Measurements from ENCODE around the gene RFX3.

Gene RFX3

GRCh38 chr9:3511551-3511950 lies 14.2 kb downstream of the RFX3 start:
- no peaks in the 10 kb centered on the region for H3K36me3 ChIP-seq
- TF ChIP-seq CTCF (IDR thresholded peaks at IDR 0.05; ENCODE audit: low read depth, low read length), result no peak
- H3K4me3 ChIP-seq (ENCODE audit: low read depth, low read length), result no peak overlapping the region
- H3K27me3 ChIP-seq (ENCODE audit: insufficient read depth, low read depth, severe bottlenecking), result no peaks in the 10 kb centered on the region
- no peak overlapping the region for H3K27ac ChIP-seq
- H3K9me3 ChIP-seq (ENCODE audit: severe bottlenecking), result no peaks in the 10 kb centered on the region
- no peak for DNase-seq

GRCh38 chr9:3510796-3511195 lies 15.0 kb downstream of the RFX3 start:
- TF ChIP-seq CTCF (IDR thresholded peaks at IDR 0.05; ENCODE audit: low read depth, low read length), result no peak
- Histone ChIP-seq H3K36me3 (no peaks in the 10 kb centered on the region), H3K27ac (no peak overlapping the region)

GRCh38 chr9:3509926-3510325 lies 15.9 kb downstream of the RFX3 start:
- H3K4me3 ChIP-seq (ENCODE audit: low read depth, low read length), result no peak overlapping the region
- no peak for TF ChIP-seq CTCF (IDR thresholded peaks at IDR 0.05; ENCODE audit: low read depth, low read length)
- no peaks in the 10 kb centered on the region for H3K36me3 ChIP-seq
- H3K9me3 ChIP-seq (ENCODE audit: severe bottlenecking), result no peaks in the 10 kb centered on the region
- H3K27me3 ChIP-seq (ENCODE audit: insufficient read depth, low read depth, severe bottlenecking), result no peaks in the 10 kb centered on the region
- DNase-seq, result no peak
- H3K27ac ChIP-seq, result no peak overlapping the region

More at GRCh38 chr9:3510796-3511195, 15.0 kb downstream of the RFX3 start:
- H3K4me3 ChIP-seq (ENCODE audit: low read depth, low read length), result no peak overlapping the region
- no peaks in the 10 kb centered on the region for H3K27me3 ChIP-seq (ENCODE audit: insufficient read depth, low read depth, severe bottlenecking)
- no peak for DNase-seq
- no peaks in the 10 kb centered on the region for H3K9me3 ChIP-seq (ENCODE audit: severe bottlenecking)

GRCh38 chr9:3508521-3509291 lies 17.1 kb downstream of the RFX3 start:
- H3K36me3 ChIP-seq, result no peaks in the 10 kb centered on the region
- H3K27ac ChIP-seq, result peak overlapping the region; percentile 54
- DNase-seq, result peak; percentile 37
- no peaks in the 10 kb centered on the region for H3K9me3 ChIP-seq (ENCODE audit: severe bottlenecking)
- H3K27me3 ChIP-seq (ENCODE audit: insufficient read depth, low read depth, severe bottlenecking), result no peaks in the 10 kb centered on the region
- TF ChIP-seq CTCF (IDR thresholded peaks at IDR 0.05; ENCODE audit: low read depth, low read length), result no peak
- H3K4me3 ChIP-seq (ENCODE audit: low read depth, low read length), result peak overlapping the region; percentile 21

- no peak for DNase-seq
- Histone ChIP-seq H3K27me3 (ENCODE audit: insufficient read depth, low read depth, severe bottlenecking) (no peaks in the 10 kb centered on the region), H3K36me3 (no peaks in the 10 kb centered on the region), H3K27ac (peak overlapping the region; percentile 54), H3K9me3 (ENCODE audit: severe bottlenecking) (no peaks in the 10 kb centered on the region), H3K4me3 (ENCODE audit: low read depth, low read length) (no peak overlapping the region)
- no peak for TF ChIP-seq CTCF (IDR thresholded peaks at IDR 0.05; ENCODE audit: low read depth, low read length)
These were observed 17.7 kb downstream of the RFX3 start for GRCh38 chr9:3508078-3508431.

Data from WERI-Rb-1 (cell line).